Body of pancreas (tissue), 4 donors: ENCODE data around the gene RBP3. TPM values are rescaled to one million over a fixed set of nuclear protein-coding genes. Genes with fewer than 3 reads are reported as not detected.

Experiments used
- ATAC-seq: fragments of 150-250 bp; one replicate; pipeline ENCODE4 v1.9.1; 2016
- DNase-seq, 4 donors: peaks; one replicate each; pipeline ENCODE4 v3.0.0-alpha.2; 2019
- H3K27ac ChIP-seq, 4 donors: fragments of 200-600 bp; sonication (generic); 1 replicate in 3 of 4; 2 replicates in 1 of 4; pipeline versions ENCODE4 v1.5.1 to v1.6.1; 2016 to 2019; ENCODE audit warnings: mild to moderate bottlenecking in 1 of 4, mixed read lengths in 1 of 4, moderate library complexity in 1 of 4
- H3K27me3 ChIP-seq, 2 donors: fragments of 200-600 bp; sonication (generic); one replicate each; pipeline ENCODE4 v1.6.0; 2016; ENCODE audit warnings: mild to moderate bottlenecking in 1 of 2
- H3K36me3 ChIP-seq, 2 donors: fragments of 200-600 bp; sonication (generic); replicated peaks in 1 of 2; 2 replicates each; pipeline ENCODE4 v1.5.1; 2016; ENCODE audit warnings: low read depth in 2 of 2; ENCODE audit not compliant: insufficient read depth in 1 of 2
- H3K4me1 ChIP-seq: fragments of 200-600 bp; sonication (generic); one replicate; pipeline ENCODE4 v1.6.0; 2016
- H3K4me3 ChIP-seq, 2 donors: fragments of 200-600 bp; sonication (generic); 1 replicate in 1 of 2; 2 replicates in 1 of 2; pipeline ENCODE4 v1.5.1; 2016 to 2019
- H3K9me3 ChIP-seq, 3 donors: fragments of 200-600 bp; sonication (generic); 1 replicate in 2 of 3; 2 replicates in 1 of 3; pipeline ENCODE4 v1.5.1; 2016
- CTCF ChIP-seq, 7 experiments: fragments of 450-650 bp in 4 of 7; fragments of 200-600 bp in 3 of 7; sonication (generic) in 3 of 7; IDR thresholded peaks; one replicate each; pipeline ENCODE4 v1.5.1; 2016 to 2019; ENCODE audit warnings: antibody characterized with exemption in 7 of 7
- POLR2A ChIP-seq, 3 donors: fragments of 450-650 bp; IDR thresholded peaks; one replicate each; pipeline ENCODE4 v1.6.1; 2016; ENCODE audit warnings: antibody characterized with exemption in 3 of 3, mild to moderate bottlenecking in 2 of 3
- WGBS, 2 donors: methylation state at CpG; one replicate each; pipeline ENCODE4 v1.1.5; 2017; 5-methylcytosine and 5-hydroxymethylcytosine counted together
- intact Hi-C: fragments of 100-400 bp; cut with DNase I; formaldehyde crosslinking; loops from one replicate; pipeline ENCODE4 v1.15.1; 2023
- total RNA-seq, 2 donors: library from RNA; depleted of rRNA; stranded (reverse); fragments of >200 nt; gene quantifications; one replicate each; pipeline ENCODE4 v1.1.0, GENCODE V29; 2016

The RBP3 gene
- total RNA-seq, 2 donors from 2014 or later = not detected

GRCh38 chr10:47401874-47402640 lies 53.9 kb downstream of the RBP3 start:
- no peak overlapping the region for H3K27ac ChIP-seq
- no peak for DNase-seq

GRCh38 chr10:47402641-47403301 lies 54.6 kb downstream of the RBP3 start:
- ATAC-seq (peak; percentile 70), DNase-seq (peak in 3 of 4 donors; percentile 18 to 55 (median 20))
- H3K27me3 ChIP-seq = no peaks in the 10 kb centered on the region
- H3K36me3 ChIP-seq = no peaks in the 10 kb centered on the region
- no peaks in the 10 kb centered on the region for H3K9me3 ChIP-seq
- no peak overlapping the region for H3K4me3 ChIP-seq
- 65 to 75% methylated on average over 4 of the region's 4 CpGs for WGBS, 2 donors
- TF ChIP-seq POLR2A (IDR thresholded peaks at IDR 0.05) (no peak), CTCF (IDR thresholded peaks at IDR 0.05) (no peak)
- no peaks in the 10 kb centered on the region for H3K4me1 ChIP-seq
- intact Hi-C loops = no loop called here
- no peak overlapping the region for H3K27ac ChIP-seq

More at GRCh38 chr10:47401874-47402640, 53.9 kb downstream of the RBP3 start:
- H3K27me3 ChIP-seq = no peaks in the 10 kb centered on the region
- H3K9me3 ChIP-seq = no peaks in the 10 kb centered on the region
- H3K4me1 ChIP-seq = no peaks in the 10 kb centered on the region
- 77 to 81% methylated on average over 9 to 10 of the region's 10 CpGs for WGBS, 2 donors
- H3K36me3 ChIP-seq = no peaks in the 10 kb centered on the region
- ATAC-seq = no peak
- intact Hi-C loops = no loop called here
- no peak for TF ChIP-seq POLR2A (IDR thresholded peaks at IDR 0.05)
- no peak for TF ChIP-seq CTCF (IDR thresholded peaks at IDR 0.05)
- H3K4me3 ChIP-seq = no peak overlapping the region

DNA sequence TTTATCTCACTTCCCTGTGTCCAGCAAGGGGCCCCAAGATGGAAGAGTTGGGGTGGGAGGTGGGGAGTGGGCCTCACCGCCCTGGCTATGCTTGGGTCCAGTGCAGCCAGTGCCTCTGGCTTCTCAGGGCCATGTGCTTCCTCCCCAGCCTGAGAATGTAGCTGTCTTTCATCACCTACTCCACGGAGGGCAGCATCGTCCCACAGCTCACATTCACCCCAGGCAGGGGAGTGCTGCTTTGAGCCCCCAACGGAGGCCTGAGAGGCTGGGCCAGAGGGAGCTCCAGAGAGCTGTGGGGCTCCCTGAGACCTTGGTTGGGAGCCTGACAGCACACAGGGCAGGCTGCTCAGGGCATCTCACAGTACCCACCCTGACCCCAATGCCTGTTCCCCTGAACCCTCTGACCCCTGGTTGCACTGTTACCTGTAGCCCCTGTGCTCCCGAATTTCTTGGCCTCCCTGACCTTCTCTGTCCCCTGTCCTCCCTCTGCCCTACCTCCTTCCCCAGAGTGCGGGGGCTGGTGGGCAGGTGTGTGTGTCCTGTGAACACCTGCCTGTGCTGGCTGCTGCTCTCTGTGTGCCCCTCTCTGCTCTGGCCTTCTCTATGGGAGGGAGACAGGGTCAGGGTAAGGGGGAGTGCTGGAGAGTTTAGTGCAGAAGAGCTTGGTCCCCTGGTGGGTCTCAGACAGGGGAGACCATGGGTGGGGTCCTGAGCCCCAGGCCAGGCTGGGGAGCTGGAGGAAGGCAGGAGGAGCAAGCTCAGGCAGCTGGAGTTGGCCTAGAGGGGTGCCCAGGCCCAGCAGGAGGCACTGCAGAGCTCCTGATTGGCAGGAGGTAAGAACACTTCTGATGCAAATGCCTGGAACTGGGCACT lies 55.5 kb downstream of the RBP3 start:
- H3K36me3 ChIP-seq = no peaks in the 10 kb centered on the region
- TF ChIP-seq POLR2A (IDR thresholded peaks at IDR 0.05) (no peak), CTCF (IDR thresholded peaks at IDR 0.05) (no peak)
- intact Hi-C loops = no loop called here
- no peaks in the 10 kb centered on the region for H3K9me3 ChIP-seq
- no peaks in the 10 kb centered on the region for H3K4me1 ChIP-seq
- WGBS, 2 donors = 74 to 79% methylated on average over 6 of the region's 6 CpGs
- no peak overlapping the region for H3K27ac ChIP-seq
- ATAC-seq = no peak
- H3K27me3 ChIP-seq = no peaks in the 10 kb centered on the region
- no peak overlapping the region for H3K4me3 ChIP-seq
- DNase-seq = no peak

DNA sequence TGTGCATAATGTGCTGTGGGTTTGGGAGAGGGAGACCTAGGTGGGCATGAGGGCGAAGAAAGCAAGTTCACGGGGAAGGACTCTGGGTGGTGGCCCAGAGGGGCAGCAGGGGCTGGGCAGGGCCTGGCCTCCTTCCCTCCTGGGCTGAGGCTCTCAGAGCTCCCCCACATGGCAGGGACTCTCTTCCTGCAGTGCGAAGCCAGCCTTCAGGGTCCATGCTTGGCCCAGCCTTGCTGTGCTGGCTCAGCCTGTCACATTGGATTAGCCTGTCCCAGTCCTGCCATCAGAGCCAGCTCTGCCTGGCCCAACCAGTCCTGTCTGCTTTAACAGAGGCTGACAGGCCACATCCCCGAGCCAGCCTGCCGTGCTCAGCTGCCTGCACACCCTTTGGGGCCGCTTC lies 56.3 kb downstream of the RBP3 start:
- ATAC-seq = no peak

More for the DNA sequence above, 56.3 kb downstream of the RBP3 start:
- Histone ChIP-seq H3K36me3 (no peaks in the 10 kb centered on the region), H3K27ac (no peak overlapping the region), H3K27me3 (no peaks in the 10 kb centered on the region), H3K4me1 (no peaks in the 10 kb centered on the region), H3K4me3 (no peak overlapping the region), H3K9me3 (no peaks in the 10 kb centered on the region)
- intact Hi-C loops = no loop called here
- no peak for DNase-seq
- WGBS, 2 donors = 86 to 88% methylated on average over 5 to 6 of the region's 6 CpGs
- TF ChIP-seq CTCF (IDR thresholded peaks at IDR 0.05) (no peak), POLR2A (IDR thresholded peaks at IDR 0.05) (no peak)
